Stomach (tissue), 9 donors: ENCODE results near the gene NAT10. TPM values are rescaled to one million over a fixed set of nuclear protein-coding genes. Genes with fewer than 3 reads are reported as not detected.

ENCODE experiments used
- DNase-seq, 2 donors: peaks; one replicate each; pipeline versions ENCODE4 v3.0.0 to v3.0.0-alpha.2; 2013 to 2019
- H3K27ac ChIP-seq, 5 donors: fragments of 200-600 bp in 4 of 5; sonication (generic) in 4 of 5; one replicate each; pipeline ENCODE4 v1.5.1; 2013 to 2019; ENCODE audit warnings: mild to moderate bottlenecking in 1 of 5, moderate library complexity in 1 of 5
- H3K27me3 ChIP-seq, 3 donors: fragments of 200-600 bp; sonication (generic); one replicate each; pipeline ENCODE4 v1.5.1; 2017 to 2019; ENCODE audit warnings: mixed run types in 1 of 3
- H3K36me3 ChIP-seq, 4 donors: fragments of 200-600 bp; sonication (generic); 1 replicate in 3 of 4; 2 replicates in 1 of 4; pipeline ENCODE4 v1.5.1; 2016 to 2019
- H3K4me1 ChIP-seq, 4 donors: fragments of 200-600 bp; sonication (generic); one replicate each; pipeline ENCODE4 v1.5.1; 2016 to 2019
- H3K4me3 ChIP-seq, 4 donors: fragments of 200-600 bp; sonication (generic) in 3 of 4; one replicate each; pipeline ENCODE4 v1.5.1; 2016 to 2019; ENCODE audit warnings: mild to moderate bottlenecking in 1 of 4
- H3K9me3 ChIP-seq, 4 donors: fragments of 200-600 bp; sonication (generic); one replicate each; pipeline ENCODE4 v1.5.1; 2016 to 2019
- CTCF ChIP-seq, 7 experiments: fragments of 450-650 bp in 4 of 7; fragments of 200-600 bp in 3 of 7; sonication (generic) in 3 of 7; IDR thresholded peaks; one replicate each; pipeline ENCODE4 v1.5.1; 2016 to 2019; ENCODE audit warnings: antibody characterized with exemption in 7 of 7, control low read depth in 2 of 7, mild to moderate bottlenecking in 1 of 7
- EP300 ChIP-seq: sonication (generic); formaldehyde crosslinking; IDR thresholded peaks from one replicate; pipeline ENCODE4 v1.6.1; 2017; ENCODE audit warnings: antibody characterized with exemption
- POLR2A ChIP-seq, 4 donors: fragments of 450-650 bp; IDR thresholded peaks; one replicate each; pipeline ENCODE4 v1.6.1; 2016; ENCODE audit warnings: antibody characterized with exemption in 4 of 4, control low read depth in 2 of 4, mild to moderate bottlenecking in 1 of 4, moderate library complexity in 1 of 4
- POLR2AphosphoS5 ChIP-seq, 3 donors: sonication (generic); formaldehyde crosslinking; IDR thresholded peaks; one replicate each; pipeline ENCODE4 v1.6.1; 2016; ENCODE audit warnings: antibody characterized with exemption in 3 of 3
- WGBS, 5 donors: extraction: QIAGEN DNeasy Blood & Tissue Kit in 3 of 5; methylation state at CpG; one replicate each; pipeline versions ENCODE4 v1.1.5 to v1.1.7; 2013 to 2018; 5-methylcytosine and 5-hydroxymethylcytosine counted together
- intact Hi-C: fragments of 100-400 bp; cut with DNase I; formaldehyde crosslinking; loops from one replicate; pipeline ENCODE4 v1.15.1; 2023; ENCODE audit warnings: low total_unique reads
- polyA plus RNA-seq, 3 donors: library from polyadenylated mRNA; stranded (reverse); fragments of 200-250 nt; gene quantifications; one replicate each; pipeline ENCODE4 v1.2.3, GENCODE V29; 2013
- total RNA-seq, 5 donors: library from RNA; depleted of rRNA; stranded (reverse); fragments of >200 nt; gene quantifications; one replicate each; pipeline versions ENCODE4 v1.1.0 to v1.2.3, GENCODE V29; 2014 to 2016
- donor health status: healthy with polysubstance abuse.
- donor health status: Bipolar disorder and iron deficiency.
- donor health status: healthy.

The NAT10 gene
- total and polyA plus RNA-seq, 8 donors: 13.0 to 245 (median 25.2) TPM

DNA sequence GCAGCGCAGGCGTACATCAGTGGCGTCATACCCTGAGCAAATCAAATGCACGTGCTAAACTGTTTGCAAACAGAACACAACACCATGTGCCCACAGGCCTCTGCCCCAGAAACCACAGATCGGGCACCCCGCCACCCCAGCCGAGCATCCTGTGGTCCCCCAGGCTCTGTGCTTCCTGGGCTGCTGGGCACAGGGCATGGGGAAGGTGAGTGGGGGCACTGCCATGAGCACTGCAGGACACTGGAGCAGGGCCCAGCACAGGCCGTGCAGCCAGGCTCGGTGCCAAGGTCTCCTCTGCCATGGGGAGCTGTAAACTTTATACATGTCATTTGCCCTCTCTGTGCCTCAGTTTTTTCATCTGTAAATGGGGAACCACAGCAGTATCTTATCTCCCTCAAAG, 62.5 kb downstream of the NAT10 start:
- no peaks in the 10 kb centered on the region for H3K9me3 ChIP-seq
- no peak overlapping the region for H3K4me3 ChIP-seq
- 77 to 100% (median 82%) methylated on average over 2 to 9 of the region's 9 CpGs for WGBS, 5 donors
- DNase-seq: no peak
- no peaks in the 10 kb centered on the region for H3K4me1 ChIP-seq
- H3K27ac ChIP-seq: no peak overlapping the region
- TF ChIP-seq POLR2A (IDR thresholded peaks at IDR 0.05): no peak
- no peak for TF ChIP-seq POLR2AphosphoS5 (IDR thresholded peaks at IDR 0.05)
- no peak for TF ChIP-seq EP300
- TF ChIP-seq CTCF (IDR thresholded peaks at IDR 0.05): no peak
- H3K27me3 ChIP-seq: no peaks in the 10 kb centered on the region
- intact Hi-C loops: no loop called here
- peaks cover 0 to 28% (median 12%) of the 10 kb centered on the region in 4 donors for H3K36me3 ChIP-seq

DNA sequence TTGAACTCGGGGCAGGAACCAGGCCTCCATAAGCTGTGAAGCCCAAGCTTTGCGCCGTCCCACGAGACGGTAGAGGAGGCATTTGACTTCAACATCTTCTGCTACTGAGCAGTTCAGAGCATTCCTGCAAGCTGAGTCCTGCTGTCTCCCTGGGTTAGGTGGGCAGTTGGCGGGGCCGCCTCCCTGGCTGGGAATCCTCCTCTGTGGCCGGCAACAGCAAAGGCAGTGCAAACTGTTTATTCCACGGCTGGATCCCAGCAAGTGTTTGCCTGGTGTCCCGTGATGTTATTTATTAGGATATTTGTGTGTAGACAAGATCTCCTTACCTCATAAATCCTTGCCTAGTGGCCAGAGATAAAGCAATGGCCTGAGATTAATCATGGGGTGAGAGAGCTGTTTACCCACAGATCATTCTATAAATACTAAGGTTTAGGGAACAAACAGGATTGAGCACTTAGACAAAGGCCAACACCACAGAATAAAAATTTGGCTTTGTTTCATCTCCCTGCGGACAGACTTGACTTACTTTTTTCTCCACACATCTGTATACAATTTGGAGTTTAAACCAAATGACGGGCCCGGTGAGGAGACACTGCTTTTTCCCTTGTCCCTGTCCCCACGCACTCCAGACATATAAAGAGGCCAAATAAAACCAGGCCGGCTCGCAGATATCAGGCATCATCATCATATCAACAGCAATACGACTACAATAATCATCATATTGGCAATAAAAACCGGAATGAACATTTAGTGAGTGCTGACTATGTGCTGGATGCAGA, 63.4 kb downstream of the NAT10 start:
- Histone ChIP-seq H3K36me3 (peaks cover 0 to 26% (median 12%) of the 10 kb centered on the region in 4 donors), H3K27ac (no peak overlapping the region), H3K27me3 (peaks cover 0 to 8% (median 7%) of the 10 kb centered on the region in 3 donors), H3K9me3 (no peaks in the 10 kb centered on the region), H3K4me1 (peaks cover 0 to 4% (median 2%) of the 10 kb centered on the region in 4 donors), H3K4me3 (no peak overlapping the region)
- WGBS, 5 donors: 72 to 81% (median 75%) methylated on average over 18 of the region's 18 CpGs
- intact Hi-C loops: no loop called here
- TF ChIP-seq EP300: no peak
- TF ChIP-seq POLR2A (IDR thresholded peaks at IDR 0.05): no peak
- no peak for TF ChIP-seq POLR2AphosphoS5 (IDR thresholded peaks at IDR 0.05)
- no peak for TF ChIP-seq CTCF (IDR thresholded peaks at IDR 0.05)
- DNase-seq: no peak

GRCh38 chr11:34169686-34170085, 64.3 kb downstream of the NAT10 start:
- peaks cover 0 to 12% (median 10%) of the 10 kb centered on the region in 4 donors for H3K4me1 ChIP-seq
- no peak overlapping the region for H3K27ac ChIP-seq
- intact Hi-C loops: loop anchor here (5.0 kb wide), 1 partner anchor 193 kb away; no protein-coding TSS in a partner anchor
- H3K36me3 ChIP-seq: peaks cover 0 to 23% (median 11%) of the 10 kb centered on the region in 4 donors
- peaks cover 0 to 8% (median 7%) of the 10 kb centered on the region in 3 donors for H3K27me3 ChIP-seq
- TF ChIP-seq EP300: no peak
- no peak for DNase-seq
- no peak overlapping the region for H3K4me3 ChIP-seq
- H3K9me3 ChIP-seq: no peaks in the 10 kb centered on the region
- whole genome bisulfite sequencing, 5 donors: 63 to 75% (median 67%) methylated on average over 8 of the region's 8 CpGs

GRCh38 chr11:34173050-34173449, 67.6 kb downstream of the NAT10 start:
- Histone ChIP-seq H3K4me1 (peaks cover 0 to 22% (median 14%) of the 10 kb centered on the region in 4 donors), H3K36me3 (peaks cover 0 to 9% (median 3%) of the 10 kb centered on the region in 4 donors), H3K4me3 (no peak overlapping the region), H3K9me3 (no peaks in the 10 kb centered on the region), H3K27ac (no peak overlapping the region), H3K27me3 (peaks cover 0 to 8% (median 7%) of the 10 kb centered on the region in 3 donors)
- intact Hi-C loops: loop anchor here (5.0 kb wide), 1 partner anchor 189 kb away; no protein-coding TSS in a partner anchor
- no peak for TF ChIP-seq POLR2A (IDR thresholded peaks at IDR 0.05)
- no peak for TF ChIP-seq EP300
- TF ChIP-seq CTCF (IDR thresholded peaks at IDR 0.05): no peak
- TF ChIP-seq POLR2AphosphoS5 (IDR thresholded peaks at IDR 0.05): no peak
- no peak for DNase-seq
- WGBS, 5 donors: 96 to 97% (median 96%) methylated on average over 11 to 16 of the region's 16 CpGs; no CpG with 5 or more reads in 1 of the 5 donors
